Endothelial cell of umbilical vein (primary cell): ENCODE measurements around the gene CTAGE9. TPM values are rescaled to one million over a fixed set of nuclear protein-coding genes. Genes with fewer than 3 reads are reported as not detected.

Experiments used
- BruUV-seq: library from RNA; stranded (reverse); fragments of 400-500 nt; replicated peaks from 2 replicates; lab custom pipeline; 2021; lab: Mats Ljungman, UMichigan
- CTCF ChIA-PET: fragments of 300-600, 350-600 bp; sonication (Branson Sonifier 250); formaldehyde crosslinking; loops from one replicate; lab custom pipeline; 2021; ENCODE audit warnings: antibody characterized with exemption, inconsistent platforms; lab: Charles Lee
- POLR2A ChIA-PET: fragments of 300-600, 350-600 bp; sonication (Branson Sonifier 250); formaldehyde crosslinking; loops from one replicate; lab custom pipeline; 2021; ENCODE audit warnings: antibody characterized with exemption, inconsistent platforms; lab: Charles Lee
- DNase-seq: peaks from one replicate; pipeline ENCODE4 v3.0.0-alpha.2; 2011; ENCODE audit warnings: low read depth, low spot score
- FAIRE-seq: peaks from 2 replicates; lab custom pipeline; 2011; peaks lifted over from hg19 to GRCh38; lab: Jason Lieb, UNC
- H2AFZ ChIP-seq: 2 replicates; pipeline ENCODE4 v1.6.0; 2012; ENCODE audit warnings: low read depth, low read length, control low read depth, inconsistent platforms
- H3K27ac ChIP-seq: 2 replicates; pipeline ENCODE4 v1.5.1; 2011; ENCODE audit warnings: low read depth, mild to moderate bottlenecking, control low read depth, low read length, moderate library complexity; ENCODE audit not compliant: insufficient read depth
- H3K27me3 ChIP-seq, 2 experiments: 2 replicates each; pipeline versions ENCODE4 v1.6.0 to v1.6.1; 2011; ENCODE audit warnings: low read length in 2 of 2, mixed read lengths in 1 of 2; ENCODE audit not compliant: control insufficient read depth in 2 of 2, insufficient read depth in 2 of 2
- H3K36me3 ChIP-seq, 2 experiments: 2 replicates in 1 of 2; 3 replicates in 1 of 2; pipeline ENCODE4 v1.5.1; 2011; ENCODE audit warnings: low read length in 2 of 2, mild to moderate bottlenecking in 1 of 2, moderate library complexity in 1 of 2; ENCODE audit not compliant: control insufficient read depth in 2 of 2, insufficient read depth in 2 of 2; ENCODE audit errors: extremely low read depth in 1 of 2
- H3K4me1 ChIP-seq: 3 replicates; pipeline ENCODE4 v1.5.1; 2011; ENCODE audit warnings: mild to moderate bottlenecking, low read length; ENCODE audit not compliant: control insufficient read depth, insufficient read depth; ENCODE audit errors: extremely low read depth
- H3K4me2 ChIP-seq: 2 replicates; pipeline ENCODE4 v1.6.1; 2011; ENCODE audit warnings: low read length, control low read depth, mixed read lengths; ENCODE audit not compliant: insufficient read depth
- H3K4me3 ChIP-seq, 3 experiments: fragments of 200-600 bp in 1 of 3; sonication (generic), shearing (Covaris generic) in 1 of 3; replicated peaks in 1 of 3; 2 replicates each; pipeline ENCODE4 v1.5.1; 2011 to 2016; ENCODE audit warnings: control low read depth in 3 of 3, low read length in 3 of 3, mild to moderate bottlenecking in 2 of 3, inconsistent platforms in 1 of 3, low read depth in 1 of 3, moderate library complexity in 1 of 3; ENCODE audit not compliant: insufficient read depth in 1 of 3
- H3K79me2 ChIP-seq: 2 replicates; pipeline ENCODE4 v1.6.0; 2012; ENCODE audit warnings: low read length, inconsistent platforms; ENCODE audit not compliant: control insufficient read depth, insufficient read depth
- H3K9ac ChIP-seq: replicated peaks from 2 replicates; pipeline ENCODE3; 2011; ENCODE audit warnings: low read length, control low read depth; ENCODE audit not compliant: insufficient read depth; ENCODE audit errors: extremely low read depth
- H3K9me1 ChIP-seq: replicated peaks from 3 replicates; pipeline ENCODE4 v1.6.0; 2011; ENCODE audit warnings: mild to moderate bottlenecking, low read length; ENCODE audit not compliant: control insufficient read depth, insufficient read depth; ENCODE audit errors: extremely low read depth
- H3K9me3 ChIP-seq: replicated peaks from 2 replicates; pipeline ENCODE4 v1.5.1; 2012; ENCODE audit warnings: low read length, inconsistent platforms; ENCODE audit not compliant: control insufficient read depth, insufficient read depth
- H4K20me1 ChIP-seq: replicated peaks from 2 replicates; pipeline ENCODE3; 2011; ENCODE audit warnings: mild to moderate bottlenecking, low read length; ENCODE audit not compliant: control insufficient read depth, insufficient read depth; ENCODE audit errors: extremely low read depth
- CTCF ChIP-seq, 2 donors: IDR thresholded peaks; 1 replicate in 1 of 2; 2 replicates in 1 of 2; pipeline ENCODE4 v1.5.1; 2011; ENCODE audit warnings: low read length in 2 of 2, mild to moderate bottlenecking in 2 of 2, moderate library complexity in 2 of 2, control low read depth in 1 of 2, inconsistent platforms in 1 of 2, low read depth in 1 of 2; ENCODE audit not compliant: insufficient read depth in 1 of 2; ENCODE audit errors: extremely low read depth in 1 of 2
- EZH2 ChIP-seq: IDR thresholded peaks from 2 replicates; pipeline ENCODE4 v1.6.1; 2012; ENCODE audit warnings: borderline replicate concordance, low read depth, mild to moderate bottlenecking, moderate library complexity, low read length, inconsistent platforms; ENCODE audit not compliant: severe bottlenecking
- FOS ChIP-seq: IDR thresholded peaks from 2 replicates; pipeline ENCODE4 v1.6.1; 2011; ENCODE audit warnings: mild to moderate bottlenecking, low read length, moderate library complexity, borderline replicate concordance; ENCODE audit not compliant: insufficient read depth
- GATA2 ChIP-seq: IDR thresholded peaks from 2 replicates; pipeline ENCODE4 v1.7.0; 2011; ENCODE audit warnings: low read depth, mild to moderate bottlenecking, moderate library complexity, mixed read lengths, low read length; ENCODE audit not compliant: insufficient read length, insufficient read depth
- JUN ChIP-seq: IDR thresholded peaks from 2 replicates; pipeline ENCODE4 v1.6.1; 2011; ENCODE audit warnings: borderline replicate concordance, low read depth; ENCODE audit not compliant: insufficient read length, insufficient read depth
- MAX ChIP-seq: IDR thresholded peaks from 2 replicates; pipeline ENCODE4 v1.6.1; 2011; ENCODE audit not compliant: insufficient read depth, insufficient read length
- MYC ChIP-seq: IDR thresholded peaks from one replicate; pipeline ENCODE4 v1.6.1; 2011; ENCODE audit warnings: mild to moderate bottlenecking, low read depth, low read length
- POLR2A ChIP-seq: IDR thresholded peaks from 2 replicates; pipeline ENCODE4 v1.6.1; 2012; ENCODE audit warnings: low read depth, mild to moderate bottlenecking, control low read depth, low read length
- POLR2AphosphoS5 ChIP-seq: IDR thresholded peaks from 2 replicates; pipeline ENCODE4 v1.6.1; 2012; ENCODE audit warnings: low read depth, mild to moderate bottlenecking, control low read depth, low read length, moderate library complexity; ENCODE audit not compliant: insufficient read depth
- dilution Hi-C: fragments of 300-500 bp; cut with MboI; formaldehyde crosslinking; loops from one replicate; pipeline ENCODE4 v1.15.0; 2019; ENCODE audit warnings: low sequenced_read_pairs; ENCODE audit not compliant: extremely low pct_ligation_motif_present
- intact Hi-C: fragments of 100-400 bp; cut with micrococcal nuclease; formaldehyde crosslinking; loops from one replicate; pipeline ENCODE4 v1.10.0; 2022
- polyA plus RNA-seq, 4 experiments: library from polyadenylated mRNA; depleted of rRNA in 3 of 4; stranded (reverse) in 3 of 4; unstranded in 1 of 4; fragments of >200 nt; gene quantifications; 2 replicates each; pipeline versions ENCODE4 v1.2.1 to v1.2.3, GENCODE V29; 2011 to 2012; ENCODE audit warnings: missing spikeins in 1 of 4
- total RNA-seq: library from RNA; stranded (reverse); gene quantifications from 2 replicates; pipeline ENCODE4 v1.2.3, GENCODE V29; 2021

The CTAGE9 gene
- total and polyA plus RNA-seq, 2 donors (not counting 3 experiments of a cell fraction or from before 2014, with no cell fraction given) = not detected

- Histone ChIP-seq H3K9me1 (no peaks in the 10 kb centered on the region), H3K4me2 (no peak overlapping the region), H4K20me1 (no peaks in the 10 kb centered on the region), H3K36me3 (no peaks in the 10 kb centered on the region), H3K27me3 (no peaks in the 10 kb centered on the region), H2AFZ (no peak overlapping the region), H3K4me3 (no peak overlapping the region), H3K9ac (no peak overlapping the region), H3K9me3 (no peaks in the 10 kb centered on the region), H3K4me1 (no peaks in the 10 kb centered on the region), H3K79me2 (no peaks in the 10 kb centered on the region), H3K27ac (no peak overlapping the region)
- ChIA-PET CTCF (interaction anchor here (1.0 to 2.4 kb wide), 3 partner anchors 9 to 33 kb away, joined by 3 to 15 read pairs (median 3); no protein-coding TSS in a partner anchor), POLR2A (no interaction called here)
- intact Hi-C loops (no loop called here), dilution Hi-C loops (no loop called here)
- FAIRE-seq = no peak
- BruUV-seq = no TSS peak
- DNase-seq = no peak
- no peak for TF ChIP-seq FOS
- no peak for TF ChIP-seq POLR2A
- no peak for TF ChIP-seq MYC
- TF ChIP-seq JUN = no peak
- no peak for TF ChIP-seq CTCF (IDR thresholded peaks at IDR 0.05; ENCODE audit: extremely low read depth in 1 of 2, insufficient read depth in 1 of 2, low read depth in 1 of 2, low read length in 2 of 2)
- TF ChIP-seq POLR2AphosphoS5 = no peak
- no peak for TF ChIP-seq GATA2
- TF ChIP-seq MAX = no peak
- TF ChIP-seq EZH2 = no peak
These were observed 17.6 kb upstream of the CTAGE9 start for GRCh38 chr6:131728296-131728939.
